ENCODE results near the gene VSIG2.
A peak's percentile ranks its signal among the peaks of the same experiment; 100 is the strongest.

Gene VSIG2

GRCh38 chr11:124746621-124747243, 5.3 kb downstream of the VSIG2 start:
- peak; percentile 76 for DNase-seq

- peak; percentile 45 for DNase-seq
These were observed 6.0 kb downstream of the VSIG2 start for GRCh38 chr11:124745835-124746620.

- DNase-seq = no peak
These were observed 6.7 kb downstream of the VSIG2 start for GRCh38 chr11:124745270-124745834.

- no peak for DNase-seq
These were observed 9.0 kb downstream of the VSIG2 start for GRCh38 chr11:124743050-124743449.

- no peak for DNase-seq
These were observed 9.5 kb downstream of the VSIG2 start for GRCh38 chr11:124742555-124742954.

- DNase-seq = peak; percentile 58
These were observed 11.7 kb downstream of the VSIG2 start for GRCh38 chr11:124740277-124740882.

- peak; percentile 83 for DNase-seq
These were observed 12.4 kb downstream of the VSIG2 start, which contains the start of gene NRGN for GRCh38 chr11:124739479-124740276. Gene NRGN (plus strand): TSS chr11:124739942. CDS start chr11:124740085, 143 bp downstream.

- DNase-seq = no peak
These were observed 13.2 kb downstream of the VSIG2 start for GRCh38 chr11:124738713-124739478.

- no peak for DNase-seq
These were observed 14.3 kb downstream of the VSIG2 start for GRCh38 chr11:124737638-124738305.

- no peak for DNase-seq
These were observed 15.3 kb downstream of the VSIG2 start for GRCh38 chr11:124736736-124737135.

- DNase-seq = no peak
These were observed 19.8 kb downstream of the VSIG2 start for GRCh38 chr11:124732230-124732629.

- no peak for DNase-seq
These were observed 22.5 kb downstream of the VSIG2 start for GRCh38 chr11:124729571-124729970.

GRCh38 chr11:124728134-124728533, 23.9 kb downstream of the VSIG2 start:
- no peak for DNase-seq

- DNase-seq = no peak
These were observed 24.6 kb downstream of the VSIG2 start for GRCh38 chr11:124727474-124727873.

GRCh38 chr11:124725719-124726105, 26.3 kb downstream of the VSIG2 start:
- DNase-seq = no peak

- no peak for DNase-seq
These were observed 26.9 kb downstream of the VSIG2 start for GRCh38 chr11:124724979-124725718.

- DNase-seq = no peak
These were observed 29.9 kb downstream of the VSIG2 start for GRCh38 chr11:124722176-124722575.

- no peak for DNase-seq
These were observed 32.5 kb downstream of the VSIG2 start for GRCh38 chr11:124719534-124719933.

- DNase-seq = no peak
These were observed 33.3 kb downstream of the VSIG2 start for GRCh38 chr11:124718801-124719200.

- DNase-seq = no peak
These were observed 34.0 kb downstream of the VSIG2 start for GRCh38 chr11:124717786-124718651.

Data from stimulated activated CD4-positive, alpha-beta T cell treated with anti-CD3 and anti-CD28 coated beads, Interleukin-4, amount 100 ng/mL, for 1 hour (primary cell).